Neuronal stem cell (in vitro differentiated cells): ENCODE results near the gene GNG3.
A peak's percentile ranks its signal among the peaks of the same experiment; 100 is the strongest.
"Not testable (repeated sequence)": the region's sequence is repeated elsewhere in the genome, so short reads cannot be mapped to it uniquely, and the experiment has no call there.

Experiments used
- DNase-seq: peaks from one replicate; pipeline ENCODE4 v3.0.0-alpha.2; 2013; ENCODE audit warnings: low spot score
- H2AFZ ChIP-seq: one replicate; pipeline ENCODE4 v1.6.1; 2013; ENCODE audit warnings: mild to moderate bottlenecking, low read length, inconsistent platforms
- H2AK5ac ChIP-seq: 2 replicates; pipeline ENCODE4 v1.6.1; 2013; ENCODE audit warnings: low read depth, mild to moderate bottlenecking, inconsistent platforms, low read length, moderate library complexity, mixed read lengths
- H2BK120ac ChIP-seq: 2 replicates; pipeline ENCODE4 v1.6.1; 2013; ENCODE audit warnings: low read depth, mild to moderate bottlenecking, inconsistent platforms, low read length, moderate library complexity, mixed read lengths
- H2BK12ac ChIP-seq: one replicate; pipeline ENCODE4 v1.6.1; 2013; ENCODE audit warnings: low read length, inconsistent platforms
- H2BK15ac ChIP-seq: 2 replicates; pipeline ENCODE4 v1.6.1; 2013; ENCODE audit warnings: mild to moderate bottlenecking, low read length, inconsistent platforms, mixed read lengths
- H2BK5ac ChIP-seq: one replicate; pipeline ENCODE4 v1.6.1; 2013; ENCODE audit warnings: inconsistent platforms, mild to moderate bottlenecking, low read length, moderate library complexity
- H3K14ac ChIP-seq: one replicate; pipeline ENCODE4 v1.6.1; 2013; ENCODE audit warnings: low read length, inconsistent platforms
- H3K18ac ChIP-seq: 2 replicates; pipeline ENCODE4 v1.6.1; 2013; ENCODE audit warnings: low read length, inconsistent platforms
- H3K23ac ChIP-seq: 2 replicates; pipeline ENCODE4 v1.6.1; 2013; ENCODE audit warnings: low read depth, mild to moderate bottlenecking, mixed read lengths, low read length, inconsistent platforms; ENCODE audit not compliant: poor library complexity
- H3K27ac ChIP-seq: replicated peaks from 3 replicates; pipeline ENCODE4 v1.5.1; 2013; ENCODE audit warnings: low read length, inconsistent platforms
- H3K27me3 ChIP-seq, 3 experiments: 2 replicates each; pipeline ENCODE4 v1.6.1; 2013; ENCODE audit warnings: low read length in 3 of 3, mild to moderate bottlenecking in 2 of 3, inconsistent platforms in 1 of 3, low read depth in 1 of 3, mixed read lengths in 1 of 3, moderate library complexity in 1 of 3; ENCODE audit not compliant: control insufficient read depth in 3 of 3, insufficient read depth in 3 of 3
- H3K36me3 ChIP-seq, 2 donors: replicated peaks in 1 of 2; 2 replicates each; pipeline ENCODE4 v1.6.1; 2013; ENCODE audit warnings: low read length in 2 of 2; ENCODE audit not compliant: control insufficient read depth in 2 of 2, insufficient read depth in 2 of 2
- H3K4ac ChIP-seq: 2 replicates; pipeline ENCODE4 v1.6.1; 2013; ENCODE audit warnings: inconsistent platforms, mild to moderate bottlenecking, low read length, moderate library complexity
- H3K4me1 ChIP-seq, 2 donors: 1 replicate in 1 of 2; 2 replicates in 1 of 2; pipeline ENCODE4 v1.6.1; 2013; ENCODE audit warnings: low read length in 2 of 2, low read depth in 1 of 2; ENCODE audit not compliant: control insufficient read depth in 2 of 2, insufficient read depth in 1 of 2
- H3K4me2 ChIP-seq: one replicate; pipeline ENCODE4 v1.6.1; 2013; ENCODE audit warnings: mild to moderate bottlenecking, low read length, inconsistent platforms; ENCODE audit not compliant: insufficient read depth, poor library complexity, severe bottlenecking
- H3K4me3 ChIP-seq, 2 donors: 2 replicates each; pipeline ENCODE4 v1.5.1; 2013; ENCODE audit warnings: low read length in 2 of 2, mild to moderate bottlenecking in 2 of 2, inconsistent platforms in 1 of 2, moderate library complexity in 1 of 2
- H3K79me1 ChIP-seq: one replicate; pipeline ENCODE4 v1.6.1; 2013; ENCODE audit warnings: low read depth, mild to moderate bottlenecking, inconsistent platforms, low read length, moderate library complexity
- H3K9ac ChIP-seq: one replicate; pipeline ENCODE4 v1.6.1; 2013; ENCODE audit warnings: mild to moderate bottlenecking, low read depth, low read length, inconsistent platforms; ENCODE audit not compliant: poor library complexity
- H3K9me3 ChIP-seq, 2 donors: replicated peaks in 1 of 2; 2 replicates each; pipeline versions ENCODE3 to v1.6.1; 2013; ENCODE audit warnings: low read length in 2 of 2, mild to moderate bottlenecking in 2 of 2, inconsistent platforms in 1 of 2, low read depth in 1 of 2, mixed read lengths in 1 of 2, moderate library complexity in 1 of 2; ENCODE audit not compliant: control insufficient read depth in 2 of 2, insufficient read depth in 1 of 2
- H4K8ac ChIP-seq: one replicate; pipeline ENCODE4 v1.6.1; 2013; ENCODE audit warnings: low read depth, mild to moderate bottlenecking, inconsistent platforms, low read length, moderate library complexity
- H4K91ac ChIP-seq: one replicate; pipeline ENCODE4 v1.6.1; 2013; ENCODE audit warnings: low read length, low read depth, mild to moderate bottlenecking, inconsistent platforms; ENCODE audit not compliant: poor library complexity
- WGBS, 2 donors: extraction: QIAGEN DNeasy Blood & Tissue Kit; methylation state at CpG; one replicate each; pipeline ENCODE4 v1.1.7; 2013; ENCODE audit warnings: missing lambda C conversion rate in 2 of 2, mixed read lengths in 1 of 2; ENCODE audit not compliant: insufficient read length in 2 of 2, insufficient replicate concordance in 1 of 2; ENCODE audit errors: extremely low coverage in 2 of 2; 5-methylcytosine and 5-hydroxymethylcytosine counted together

Gene GNG3

GRCh38 chr11:62694455-62695167 lies 12.9 kb upstream of the GNG3 start:
- Histone ChIP-seq H2BK5ac (no peak overlapping the region), H3K27me3 (no peaks in the 10 kb centered on the region), H3K18ac (no peak overlapping the region), H3K14ac (no peak overlapping the region), H2AFZ (no peak overlapping the region), H3K79me1 (no peaks in the 10 kb centered on the region), H4K8ac (no peak overlapping the region), H3K4me2 (no peak overlapping the region), H3K9me3 (no peaks in the 10 kb centered on the region), H3K4me3 (no peak overlapping the region), H3K4me1 (no peaks in the 10 kb centered on the region), H3K4ac (no peak overlapping the region), H3K27ac (no peak overlapping the region), H3K36me3 (peaks cover 31 to 70% of the 10 kb centered on the region in 2 donors), H2BK12ac (no peak overlapping the region), H2BK120ac (no peak overlapping the region), H3K23ac (no peak overlapping the region), H3K9ac (no peak overlapping the region), H2AK5ac (no peak overlapping the region), H2BK15ac (no peak overlapping the region), H4K91ac (no peak overlapping the region)
- WGBS, 2 donors, result no CpG with 5 or more reads among the region's 14 CpGs
- peak; percentile 77 for DNase-seq

- no peak for DNase-seq
- Histone ChIP-seq H3K27me3 (no peaks in the 10 kb centered on the region), H2BK15ac (no peak overlapping the region), H3K27ac (no peak overlapping the region), H3K4ac (no peak overlapping the region), H3K9me3 (no peaks in the 10 kb centered on the region), H3K18ac (no peak overlapping the region), H3K4me1 (peaks cover 13 to 16% of the 10 kb centered on the region in 2 donors), H4K8ac (no peak overlapping the region), H3K4me3 (no peak overlapping the region), H3K4me2 (no peak overlapping the region), H2AK5ac (no peak overlapping the region), H3K79me1 (no peaks in the 10 kb centered on the region), H2AFZ (no peak overlapping the region), H2BK12ac (no peak overlapping the region), H3K36me3 (peaks cover 7 to 58% of the 10 kb centered on the region in 2 donors), H4K91ac (no peak overlapping the region), H3K9ac (no peak overlapping the region), H3K23ac (no peak overlapping the region), H2BK5ac (no peak overlapping the region), H2BK120ac (no peak overlapping the region), H3K14ac (no peak overlapping the region)
- no CpG with 5 or more reads among the region's 11 CpGs for WGBS, 2 donors
Observed at GRCh38 chr11:62702246-62702645, 5.2 kb upstream of the GNG3 start.

GRCh38 chr11:62703921-62704320 lies 3.6 kb upstream of the GNG3 start:
- not testable (repeated sequence) for H3K4me2 ChIP-seq, H3K23ac ChIP-seq, H2BK120ac ChIP-seq, H3K4ac ChIP-seq, H3K18ac ChIP-seq, H3K4me3 ChIP-seq, H4K91ac ChIP-seq, DNase-seq, H2AK5ac ChIP-seq, H2BK5ac ChIP-seq, H2BK12ac ChIP-seq, H2BK15ac ChIP-seq, H4K8ac ChIP-seq, H2AFZ ChIP-seq, H3K9me3 ChIP-seq, H3K79me1 ChIP-seq, H3K14ac ChIP-seq, H3K27me3 ChIP-seq, H3K27ac ChIP-seq, H3K9ac ChIP-seq
- Histone ChIP-seq H3K36me3 (peaks cover 8 to 62% of the 10 kb centered on the region in 2 donors), H3K4me1 (peaks cover 22 to 23% of the 10 kb centered on the region in 2 donors)
- WGBS, 2 donors, result no CpG with 5 or more reads among the region's 4 CpGs

- Histone ChIP-seq H3K23ac (no peak overlapping the region), H4K91ac (peak overlapping the region; percentile 33), H3K79me1 (no peaks in the 10 kb centered on the region), H3K4me1 (peaks cover 23 to 31% of the 10 kb centered on the region in 2 donors), H2BK12ac (no peak overlapping the region), H2BK120ac (no peak overlapping the region), H2BK15ac (peak overlapping the region; percentile 42), H3K9me3 (no peaks in the 10 kb centered on the region), H3K4me3 (peak overlapping the region; percentile 70 to 91), H2AFZ (peak overlapping the region; percentile 88), H2AK5ac (peak overlapping the region; percentile 72), H3K36me3 (peaks cover 9 to 59% of the 10 kb centered on the region in 2 donors), H3K27me3 (no peaks in the 10 kb centered on the region), H3K14ac (no peak overlapping the region), H4K8ac (no peak overlapping the region), H3K18ac (no peak overlapping the region), H3K4ac (no peak overlapping the region), H2BK5ac (peak overlapping the region; percentile 76), H3K27ac (peak overlapping the region; percentile 70), H3K9ac (peak overlapping the region; percentile 89), H3K4me2 (peak overlapping the region; percentile 67)
- WGBS, 2 donors, result no CpG with 5 or more reads among the region's 7 CpGs
- DNase-seq, result no peak
Observed at GRCh38 chr11:62705413-62705812, 2.1 kb upstream of the GNG3 start.
